Fibroblast of villous mesenchyme (primary cell): ENCODE data around the gene SLC1A7. TPM values are rescaled to one million over a fixed set of nuclear protein-coding genes. Genes with fewer than 3 reads are reported as not detected.

Source experiments
- DNase-seq: peaks from one replicate; pipeline ENCODE4 v3.0.0-alpha.2; 2010; ENCODE audit warnings: low read depth
- H3K4me3 ChIP-seq: 2 replicates; pipeline ENCODE4 v1.5.1; 2011; ENCODE audit warnings: low read depth, mild to moderate bottlenecking, low read length
- CTCF ChIP-seq: IDR thresholded peaks from 2 replicates; pipeline ENCODE4 v1.5.1; 2012; ENCODE audit warnings: low read depth, mild to moderate bottlenecking, low read length; ENCODE audit not compliant: insufficient read depth
- total RNA-seq: library from RNA; depleted of rRNA; stranded (reverse); fragments of >200 nt; gene quantifications from 2 replicates; pipeline ENCODE4 v1.2.3, GENCODE V29; 2012

The SLC1A7 gene
- total RNA-seq, 1 donor, result under 0.01 TPM

GRCh38 chr1:53063744-53064515 lies 78.5 kb downstream of the SLC1A7 start:
- H3K4me3 ChIP-seq, result peak overlapping the region; percentile 79
- no peak for TF ChIP-seq CTCF
- DNase-seq, result no peak

DNA sequence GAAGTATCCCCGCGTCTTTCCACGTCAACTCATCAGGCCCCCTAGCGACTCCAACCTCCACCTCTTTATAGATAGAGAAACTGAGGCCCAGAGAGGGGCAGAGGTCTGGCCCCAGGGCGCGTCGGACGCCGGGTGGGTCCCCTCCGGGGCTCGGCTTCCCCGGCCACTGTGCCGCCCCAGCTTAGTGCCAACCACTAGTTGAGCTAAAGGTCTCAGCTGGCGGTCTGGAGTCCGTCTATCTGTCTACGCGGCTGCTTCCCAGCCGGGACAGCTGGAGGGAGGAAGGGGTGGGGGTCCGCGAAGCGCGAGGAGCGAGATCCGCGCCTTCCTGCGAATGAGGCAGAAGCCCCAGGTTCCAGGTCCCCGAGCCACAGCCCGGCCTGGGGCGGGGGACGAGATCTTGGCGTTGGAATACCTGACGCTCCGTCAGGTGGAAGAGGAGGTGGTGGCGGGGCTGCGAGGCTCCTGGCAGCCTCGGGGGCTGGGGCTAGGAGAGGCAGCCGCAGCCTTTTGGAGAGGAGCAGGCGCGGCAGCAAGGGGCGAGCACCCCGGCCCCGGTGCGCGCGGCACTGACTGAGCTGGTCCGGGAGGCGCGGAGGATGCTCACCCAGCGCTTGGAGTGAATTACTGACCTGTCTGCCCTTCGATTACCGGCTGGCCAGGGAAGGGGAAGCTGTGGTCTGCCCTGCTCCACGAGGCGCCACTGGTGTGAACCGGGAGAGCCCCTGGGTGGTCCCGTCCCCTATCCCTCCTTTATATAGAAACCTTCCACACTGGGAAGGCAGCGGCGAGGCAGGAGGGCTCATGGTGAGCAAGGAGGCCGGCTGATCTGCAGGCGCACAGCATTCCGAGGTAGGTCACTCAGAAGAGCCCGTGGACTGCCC lies 79.5 kb downstream of the SLC1A7 start:
- peak; percentile 30 for DNase-seq
- H3K4me3 ChIP-seq, result peak overlapping the region; percentile 79
- TF ChIP-seq CTCF, result no peak

GRCh38 chr1:53061859-53062707 lies 80.4 kb downstream of the SLC1A7 start, which contains the start of gene PODN:
TSS of gene PODN (plus strand) at chr1:53062213. CDS start at chr1:53069856, 7,643 bp downstream.
- peak; percentile 50 for DNase-seq
- H3K4me3 ChIP-seq, result peak within 1 kb of the TSS; percentile 79
- no peak for TF ChIP-seq CTCF

DNA sequence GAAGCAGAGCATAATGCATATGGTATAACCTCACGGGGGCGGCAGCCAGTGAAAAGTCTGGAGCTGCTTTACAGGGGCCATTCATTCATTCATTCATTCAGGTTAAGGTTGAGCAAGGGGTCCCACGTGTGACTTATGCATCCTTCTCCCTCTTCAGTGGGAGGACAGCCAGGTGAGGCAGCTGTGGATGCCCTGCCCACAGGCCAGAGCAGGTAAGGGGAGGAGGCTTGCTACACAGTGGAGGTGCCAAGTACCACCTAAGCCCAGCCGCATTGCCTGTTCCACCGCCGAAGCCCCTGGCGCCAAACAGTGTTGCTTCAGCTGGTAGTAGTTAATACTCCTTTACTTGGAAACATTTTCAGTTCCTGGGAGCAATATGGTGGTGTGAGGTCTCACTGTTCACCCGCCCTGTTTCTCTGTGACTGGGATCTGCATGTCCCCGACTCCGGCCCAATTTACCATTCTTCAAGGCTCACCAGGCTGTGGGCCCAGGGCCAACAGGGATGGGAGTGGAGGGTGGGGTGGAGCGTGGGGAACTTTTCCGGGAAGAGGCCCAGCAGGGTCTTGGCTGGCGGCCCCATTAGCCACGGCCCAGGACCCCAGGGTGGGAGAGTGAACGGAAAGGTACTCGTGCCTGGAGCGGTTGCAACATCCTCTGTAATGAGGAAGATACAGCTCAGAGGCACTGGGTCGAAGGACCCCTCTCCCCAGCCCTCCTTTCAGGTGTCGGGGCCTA lies 81.1 kb downstream of the SLC1A7 start:
- peak; percentile 41 for DNase-seq
- TF ChIP-seq CTCF, result no peak
- H3K4me3 ChIP-seq, result peak overlapping the region; percentile 79

DNA sequence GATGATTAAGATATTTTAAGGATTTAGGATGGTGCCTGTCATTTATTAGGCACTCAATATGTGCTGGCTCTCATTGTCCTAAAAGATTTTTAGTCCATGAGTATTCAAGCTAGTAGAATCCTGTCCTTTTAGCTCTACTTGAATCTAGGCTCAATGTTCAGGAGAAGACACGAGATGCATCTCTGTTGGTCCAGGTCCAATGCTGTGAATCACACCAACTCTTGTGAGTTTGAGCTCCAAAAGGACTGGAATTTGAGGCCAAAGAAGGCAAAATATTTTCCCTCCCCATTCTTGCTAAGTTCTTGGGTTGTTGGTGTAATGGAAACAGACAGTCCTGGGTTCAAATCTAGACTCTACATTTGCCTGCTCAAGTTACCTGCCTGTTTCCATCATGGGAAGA lies 81.9 kb downstream of the SLC1A7 start:
- peak; percentile 33 for DNase-seq
- TF ChIP-seq CTCF, result no peak
- H3K4me3 ChIP-seq, result no peak overlapping the region

DNA sequence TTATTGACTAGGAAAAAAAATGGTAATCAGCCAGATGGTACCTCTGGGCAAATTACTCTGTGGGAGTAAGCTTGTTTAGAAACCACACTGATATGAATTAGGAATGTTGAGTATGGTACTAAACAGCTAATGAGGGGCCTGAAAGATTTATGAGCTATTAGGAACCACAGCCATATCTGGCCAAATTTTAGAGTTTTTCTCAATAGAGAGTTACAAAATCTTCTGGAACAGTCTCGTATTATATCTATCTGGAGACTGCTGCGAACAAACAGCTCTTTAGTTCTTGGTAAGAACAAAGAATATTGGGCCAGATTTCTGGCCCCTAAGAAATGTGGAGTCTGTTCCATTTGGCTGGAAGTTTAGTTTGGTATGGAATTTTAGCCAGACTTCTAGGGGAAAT lies 85.3 kb downstream of the SLC1A7 start:
- TF ChIP-seq CTCF, result no peak
- DNase-seq, result peak; percentile 92
- no peak overlapping the region for H3K4me3 ChIP-seq
